GM21515 (cell line): ENCODE measurements around the gene PTPRD.
"Not testable (repeated sequence)": the region's sequence is repeated elsewhere in the genome, so short reads cannot be mapped to it uniquely, and the experiment has no call there.

Source experiments
- ATAC-seq: cut with Tn5 transposase; IDR thresholded peaks from one replicate; pipeline ENCODE4 v1.9.1; 2021; ENCODE audit not compliant: unreplicated experiment

The PTPRD gene

DNA sequence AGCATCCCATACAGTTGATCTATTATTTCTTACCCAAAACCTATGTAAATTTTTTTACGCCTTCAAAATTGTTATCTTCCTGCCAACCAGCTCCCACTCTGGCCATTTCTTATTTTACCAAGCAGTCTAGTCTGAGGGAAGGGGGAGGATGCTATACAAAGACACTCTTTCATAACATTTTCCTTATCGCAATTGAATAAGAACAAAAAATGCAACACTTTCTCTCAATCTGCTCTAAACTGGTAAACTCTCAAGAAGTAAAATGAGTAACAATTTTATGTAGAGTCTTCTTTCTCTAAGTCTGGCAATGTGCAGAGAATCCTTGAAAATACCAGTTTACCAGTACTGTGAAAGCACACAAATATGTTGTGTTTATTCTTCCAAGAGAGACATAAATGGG lies 1216.3 kb downstream of the PTPRD start:
- ATAC-seq = no peak

DNA sequence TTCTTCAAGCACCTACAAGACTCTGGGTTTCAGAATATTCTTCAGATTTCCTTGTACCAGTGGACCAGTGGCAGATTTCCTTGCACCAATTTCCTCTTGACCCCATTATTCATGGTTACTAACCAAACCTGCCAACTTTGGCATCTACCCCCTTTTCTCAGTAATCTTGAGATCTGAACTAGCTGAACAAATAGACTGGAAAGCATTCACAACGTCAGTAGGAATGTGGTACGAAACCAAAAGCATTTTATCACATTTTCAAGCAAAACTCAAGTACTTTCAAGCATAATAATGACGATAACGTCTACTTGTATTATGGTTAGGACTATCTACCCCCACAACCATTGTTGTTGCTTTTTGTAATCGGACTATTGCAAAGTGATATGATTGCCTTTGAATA lies 1217.3 kb downstream of the PTPRD start:
- ATAC-seq = no peak

DNA sequence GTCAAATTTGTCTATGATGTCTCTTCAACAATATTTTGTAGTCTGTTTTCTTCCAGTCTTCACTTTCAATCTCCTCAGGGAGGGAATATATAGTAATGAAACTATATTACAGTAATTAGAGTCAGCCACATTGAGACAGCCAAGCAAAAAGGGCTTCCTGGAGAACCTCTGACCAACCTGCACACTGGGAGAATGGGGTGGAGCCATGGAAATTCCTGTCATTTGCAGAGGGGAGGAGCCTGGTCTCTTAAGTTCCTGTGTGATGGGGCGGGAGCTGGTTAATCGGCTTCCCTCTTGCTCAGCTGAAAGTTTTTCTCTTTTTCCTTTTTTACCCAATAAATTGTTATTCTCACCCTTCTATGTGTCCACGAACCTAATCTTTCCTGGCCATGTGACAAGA lies 1220.0 kb downstream of the PTPRD start:
- ATAC-seq = no peak

DNA sequence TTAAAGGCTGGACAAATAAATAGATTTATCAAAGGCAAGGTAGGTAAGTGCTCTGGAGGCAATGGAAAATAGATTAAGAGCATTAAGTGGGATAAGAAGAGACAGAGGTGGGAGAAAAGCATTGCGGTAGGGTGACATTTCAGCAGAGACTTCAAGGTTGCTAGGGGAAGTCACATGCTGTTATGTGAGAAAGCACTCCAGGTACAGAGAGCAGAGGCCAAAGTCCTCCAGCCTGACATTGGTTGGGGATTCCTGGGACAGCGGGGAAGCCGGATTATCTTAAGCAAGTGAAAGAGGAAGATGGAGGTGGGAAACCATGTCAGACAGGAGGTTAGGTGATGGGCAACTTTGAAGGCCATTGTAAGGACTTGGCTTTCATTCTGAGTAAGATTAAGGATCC lies 1222.9 kb downstream of the PTPRD start:
- ATAC-seq = no peak

DNA sequence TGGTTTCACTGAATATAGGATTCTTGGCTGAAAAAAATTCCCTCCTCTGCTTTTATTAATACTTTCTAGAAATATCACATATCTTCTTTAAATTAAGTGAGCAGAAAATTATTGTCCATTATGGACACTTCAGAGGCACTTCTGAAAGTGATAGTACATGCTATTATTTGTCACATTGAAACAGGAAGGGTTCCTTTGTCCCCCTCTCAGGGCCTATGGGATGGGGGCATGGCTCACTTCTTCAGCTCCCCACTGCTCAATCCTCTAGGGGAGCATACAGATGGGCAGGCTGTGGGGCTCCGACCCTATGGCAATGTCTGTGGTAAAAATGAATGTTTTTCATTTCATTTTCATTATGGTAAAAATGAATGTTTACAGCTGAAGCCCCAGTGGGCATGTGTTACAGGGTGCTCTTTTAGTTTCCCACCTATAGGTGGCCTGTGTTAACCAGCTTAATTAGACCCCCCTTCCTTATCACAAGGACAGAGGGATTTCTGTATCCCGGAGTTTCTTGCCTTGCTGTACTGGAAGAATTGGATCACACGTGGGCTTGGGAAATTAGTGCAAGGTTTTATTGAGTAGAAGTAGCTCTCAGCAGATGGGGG lies 1225.2 kb downstream of the PTPRD start:
- ATAC-seq = no peak

DNA sequence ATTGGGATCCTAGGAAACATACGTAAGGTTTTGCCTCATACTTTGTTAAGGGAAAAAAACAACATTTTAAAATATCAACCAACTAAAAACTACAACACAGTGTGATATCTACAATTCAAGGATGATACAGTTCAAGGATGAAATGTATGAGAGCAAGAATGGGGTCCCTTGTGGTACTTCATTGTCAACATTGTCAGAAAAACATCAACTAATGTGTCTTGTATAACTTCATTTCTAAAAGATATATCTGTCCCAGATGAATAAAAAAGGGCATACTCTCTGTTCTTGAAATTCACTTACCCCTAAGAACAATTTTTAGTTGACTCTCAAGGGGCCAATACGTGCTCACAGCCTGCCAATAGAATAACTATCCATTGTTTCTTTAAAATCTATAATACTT lies 1250.5 kb downstream of the PTPRD start:
- no peak for ATAC-seq

DNA sequence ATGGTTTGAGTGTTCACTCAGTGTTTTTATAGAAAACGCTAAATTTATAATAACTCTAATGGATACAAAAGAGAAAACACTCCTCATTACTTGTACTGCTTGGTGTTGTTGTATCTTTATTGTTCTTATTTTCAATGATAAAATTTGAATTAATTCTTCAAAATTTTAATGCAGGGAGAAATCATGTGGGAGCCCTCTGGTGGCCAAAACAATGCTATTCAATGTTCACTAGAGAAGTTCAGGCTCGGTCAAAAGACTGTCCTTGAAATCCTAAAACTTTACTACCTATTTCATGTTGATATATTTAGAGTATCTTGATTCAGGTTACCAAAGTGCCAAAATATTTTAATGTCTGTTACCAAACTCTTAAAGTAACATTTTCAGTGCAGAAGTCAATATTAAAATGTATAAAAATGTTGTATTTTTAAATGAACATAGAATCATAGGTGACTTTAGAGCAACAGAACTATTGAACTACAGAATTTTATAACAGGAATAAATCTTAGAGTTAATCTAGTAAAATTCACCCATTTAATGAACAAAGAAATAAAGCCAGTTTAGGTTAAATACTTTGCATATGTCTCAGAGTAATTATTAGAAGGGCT lies 1259.8 kb downstream of the PTPRD start:
- ATAC-seq = no peak

DNA sequence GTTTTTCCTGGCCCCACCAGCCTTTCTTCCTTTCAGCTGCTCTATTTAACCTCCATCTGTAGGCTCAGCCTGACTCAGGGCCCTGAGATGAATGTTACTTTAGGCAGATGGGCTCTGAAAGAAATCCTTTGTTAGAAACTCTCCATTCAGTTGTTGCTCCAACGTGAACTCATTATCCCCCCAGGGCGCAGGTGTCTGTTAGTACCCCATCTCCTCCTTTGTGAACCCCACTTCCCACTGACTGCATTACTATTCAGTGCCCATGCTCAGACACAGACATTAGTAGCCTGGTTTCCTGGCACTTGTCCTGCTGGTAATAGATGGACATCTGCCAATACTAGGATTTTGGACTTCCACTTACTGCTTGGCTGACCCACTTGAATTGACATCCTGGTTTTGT lies 1271.6 kb downstream of the PTPRD start:
- ATAC-seq = no peak

DNA sequence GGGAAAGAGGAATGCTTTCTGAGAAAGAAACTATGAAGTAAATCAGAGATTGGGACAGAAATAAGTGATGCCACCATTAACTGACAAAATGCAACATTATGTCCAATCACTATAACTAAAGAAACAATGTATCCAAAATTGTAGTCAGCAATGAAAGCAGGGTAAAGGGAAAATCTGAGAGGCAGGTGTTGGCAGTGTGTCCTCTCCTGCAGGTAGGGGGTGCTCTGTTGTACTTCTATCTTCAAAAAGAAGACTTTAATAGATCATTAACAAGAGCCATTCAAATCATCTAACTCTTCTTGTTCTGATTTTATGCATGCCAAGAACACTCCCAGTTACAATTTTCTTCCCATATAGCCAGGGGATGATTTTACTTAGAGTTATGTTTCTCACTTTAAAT lies 1275.7 kb downstream of the PTPRD start:
- ATAC-seq = no peak

DNA sequence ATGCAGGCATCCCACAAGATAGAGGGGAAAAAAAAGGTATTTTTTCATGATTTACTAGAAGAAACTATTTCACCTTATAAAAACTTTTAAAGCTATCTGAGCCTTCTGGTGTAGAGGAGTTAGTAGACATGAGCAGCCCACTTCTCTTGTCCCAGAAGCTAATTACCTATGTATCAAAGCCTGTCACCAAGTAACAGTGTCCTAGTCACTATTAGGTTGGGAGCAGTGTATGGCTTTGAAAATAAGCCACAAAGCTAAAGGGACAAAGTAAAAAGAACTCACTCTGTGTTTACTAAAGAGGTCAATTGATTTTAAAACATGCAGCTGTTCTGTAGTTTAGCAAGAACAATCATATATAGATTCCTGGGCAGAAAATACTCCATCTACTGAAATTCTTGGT lies 1286.1 kb downstream of the PTPRD start:
- ATAC-seq = no peak

DNA sequence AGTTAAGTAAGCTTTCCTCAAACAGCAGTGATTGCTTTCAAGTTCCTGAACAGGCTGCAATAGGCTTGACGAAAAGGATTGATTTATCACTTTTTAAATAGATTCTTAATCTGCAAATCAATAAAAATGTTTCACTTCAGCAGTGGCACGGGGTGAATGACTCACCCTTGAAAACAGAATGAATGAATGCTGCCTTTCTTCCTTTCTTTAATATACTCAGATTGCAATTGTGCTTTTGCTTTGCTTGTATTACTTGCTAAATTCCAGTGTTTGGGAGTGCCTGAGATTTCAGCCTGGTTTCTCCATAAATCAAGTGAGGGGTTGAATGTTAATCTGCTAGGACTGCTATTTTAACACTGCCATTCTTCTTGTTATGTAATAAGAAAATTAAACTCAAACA lies 1293.8 kb downstream of the PTPRD start:
- no peak for ATAC-seq

DNA sequence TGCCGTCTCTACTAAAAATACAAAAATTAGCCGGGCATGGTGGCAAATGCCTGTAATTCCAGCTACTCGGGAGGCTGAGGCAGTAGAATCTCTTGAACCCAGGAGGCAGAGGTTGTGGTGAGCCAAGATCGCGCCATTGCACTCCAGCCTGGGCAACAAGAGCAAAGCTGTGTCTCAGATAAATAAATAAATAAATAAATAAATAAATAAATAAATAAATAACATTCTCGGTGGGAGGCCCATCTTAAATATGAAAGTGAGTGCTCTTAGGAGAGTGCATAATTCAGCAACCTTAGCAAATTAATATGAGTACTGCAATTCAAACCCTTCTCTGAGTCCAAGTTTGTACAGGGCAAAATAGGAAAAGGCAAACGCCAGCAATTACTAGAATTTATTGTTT lies 1302.1 kb downstream of the PTPRD start:
- not testable (repeated sequence) for ATAC-seq

DNA sequence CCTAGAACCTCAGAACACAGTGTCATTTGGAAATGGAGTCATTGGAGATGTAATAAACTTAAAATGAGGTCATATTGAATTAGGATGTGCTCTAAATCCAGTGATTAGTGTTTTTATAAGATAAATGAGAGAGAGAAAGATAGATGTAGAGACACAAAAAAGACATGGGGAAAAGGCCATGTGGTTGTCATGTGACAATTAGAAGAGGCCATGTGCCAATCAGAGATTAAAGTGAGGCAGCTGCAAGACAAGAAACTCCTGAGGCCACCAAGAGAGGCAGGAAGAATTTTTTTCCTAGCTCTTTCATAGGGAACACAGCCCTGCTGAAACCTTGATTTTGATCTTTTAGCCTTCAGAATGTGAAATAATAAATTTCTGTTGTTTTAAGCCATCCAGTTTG lies 1307.2 kb downstream of the PTPRD start:
- ATAC-seq = no peak

DNA sequence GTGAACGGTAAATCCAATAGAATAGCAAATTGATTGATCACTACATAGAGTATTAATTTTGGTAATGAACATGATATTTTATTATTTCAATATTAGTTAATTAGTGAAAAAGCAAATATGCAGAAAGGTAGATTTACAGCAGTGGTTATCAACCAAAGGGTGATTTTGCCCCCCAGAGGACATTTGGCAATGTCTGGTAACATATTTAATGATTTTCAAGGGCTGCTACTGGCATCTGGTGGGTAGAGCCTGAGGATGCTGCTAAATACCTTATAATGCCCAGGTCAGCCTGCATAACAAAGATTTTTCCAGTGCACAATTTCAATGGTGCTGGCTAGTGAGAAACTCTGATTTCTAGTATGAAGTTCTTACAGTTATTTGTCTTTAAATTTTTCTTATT lies 1313.7 kb downstream of the PTPRD start:
- ATAC-seq = no peak

DNA sequence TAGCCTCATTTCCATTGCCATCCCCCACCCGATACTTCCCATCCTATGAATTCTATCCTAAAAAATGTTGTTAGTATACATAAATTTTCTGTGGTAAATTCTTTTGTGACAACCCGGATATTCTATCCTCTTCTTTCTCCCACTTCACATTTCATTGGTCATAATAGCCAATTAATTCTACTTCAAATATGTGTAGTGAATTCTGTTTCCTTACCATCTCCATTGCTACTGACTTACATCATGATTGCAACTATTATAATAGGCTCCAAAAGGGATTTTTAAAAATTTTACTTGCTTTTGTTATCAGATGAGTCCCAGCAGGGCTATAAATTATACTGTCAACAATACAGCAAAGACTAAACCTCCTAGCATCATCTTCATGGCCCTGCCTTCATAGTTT lies 1326.8 kb downstream of the PTPRD start:
- no peak for ATAC-seq

DNA sequence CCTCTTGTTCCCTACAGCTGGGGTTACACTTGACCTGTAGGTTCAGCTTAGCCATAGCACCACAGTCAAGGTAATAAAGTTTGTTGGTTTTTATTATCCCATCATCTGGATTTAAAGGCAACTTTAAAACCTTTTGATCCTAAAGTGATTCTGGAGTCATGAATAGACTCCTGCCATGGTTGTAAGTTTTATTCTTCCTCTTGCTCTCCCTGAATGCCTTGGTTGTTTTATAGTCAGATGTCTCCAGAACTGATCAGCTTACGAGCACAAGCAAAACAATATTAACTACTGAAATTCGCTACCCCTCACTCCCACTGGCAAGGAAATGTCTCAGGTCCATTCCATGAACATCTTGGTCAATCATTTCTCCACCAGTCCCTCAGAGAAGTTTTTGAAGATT lies 1328.6 kb downstream of the PTPRD start:
- ATAC-seq = no peak

DNA sequence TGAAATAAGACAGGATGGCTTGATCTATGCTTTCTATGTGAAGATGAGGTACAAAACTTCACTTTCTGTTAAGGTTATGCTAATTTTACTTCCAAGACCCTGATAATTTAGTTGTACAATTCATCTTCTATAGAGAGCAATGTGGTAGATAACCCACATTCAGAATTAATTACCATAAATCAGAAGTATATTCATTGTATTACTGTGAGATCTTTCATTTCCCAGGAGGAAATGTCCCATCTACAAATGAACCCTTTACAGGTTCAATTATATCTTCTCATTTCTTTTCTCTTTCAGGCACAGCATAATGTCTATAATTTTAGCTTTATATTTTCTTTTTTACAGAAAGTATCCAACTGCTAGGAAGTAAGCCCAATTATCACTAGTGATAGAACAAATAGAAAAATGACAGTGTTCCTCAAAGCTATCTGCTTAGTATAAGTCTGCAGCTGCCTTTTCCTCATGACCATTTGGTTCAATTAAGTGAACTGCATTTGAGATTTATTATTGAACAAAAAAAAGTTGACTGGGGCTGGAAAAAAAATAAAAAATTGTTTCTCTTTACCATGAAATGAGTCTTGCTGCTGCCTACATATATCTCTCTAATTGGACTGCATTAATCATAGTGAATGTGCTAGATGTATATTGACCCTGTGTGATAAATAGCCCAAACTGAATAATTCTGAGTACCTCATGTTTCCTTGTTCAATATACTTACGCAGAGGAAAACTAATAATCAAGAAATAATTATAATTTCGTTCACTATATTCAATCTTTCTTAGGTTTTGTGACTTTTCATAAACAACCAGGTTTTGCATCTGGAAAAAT lies 1329.4 kb downstream of the PTPRD start:
- ATAC-seq = no peak

DNA sequence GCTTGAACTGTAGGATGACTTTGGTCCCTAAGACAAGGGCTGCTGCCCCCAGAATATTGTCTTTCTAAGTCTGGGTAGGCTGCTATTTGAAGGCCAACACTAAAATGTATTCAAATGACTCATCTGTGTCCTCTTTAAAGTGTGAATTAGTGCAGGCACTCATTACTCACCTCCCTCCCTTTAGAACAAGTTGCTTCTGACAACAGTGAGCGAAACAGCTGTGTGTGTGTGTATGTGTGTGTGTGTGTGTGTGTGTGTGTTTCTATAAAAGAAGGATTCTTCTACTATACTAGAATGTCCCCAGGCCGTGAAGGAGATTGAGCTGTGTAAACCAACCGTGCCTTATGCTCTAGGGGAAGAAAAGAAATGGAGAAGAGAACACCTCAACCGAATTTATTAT lies 1337.2 kb downstream of the PTPRD start:
- ATAC-seq = no peak

DNA sequence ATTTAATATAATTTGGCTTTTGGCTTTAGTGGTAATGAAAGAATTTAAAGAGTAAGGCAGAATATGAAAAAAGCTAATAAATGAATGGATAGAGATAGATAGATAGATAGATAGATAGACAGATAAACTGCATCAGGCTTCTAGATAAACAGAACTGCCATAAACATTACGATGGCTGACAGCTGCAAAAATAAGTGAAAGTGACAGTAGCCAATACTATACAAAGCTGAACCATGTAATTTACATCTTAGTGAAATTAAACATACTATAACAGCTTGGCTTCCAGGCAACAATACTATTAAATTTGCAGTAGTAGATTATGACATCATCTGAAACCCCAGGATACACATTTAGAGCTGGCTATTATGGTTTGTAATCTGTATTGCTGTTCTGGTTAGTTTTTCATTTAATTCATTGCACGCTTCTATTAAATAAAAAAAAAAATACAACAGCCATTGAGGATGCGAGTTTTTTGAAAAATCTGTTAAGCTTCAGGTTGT lies 1354.8 kb downstream of the PTPRD start:
- no peak for ATAC-seq

DNA sequence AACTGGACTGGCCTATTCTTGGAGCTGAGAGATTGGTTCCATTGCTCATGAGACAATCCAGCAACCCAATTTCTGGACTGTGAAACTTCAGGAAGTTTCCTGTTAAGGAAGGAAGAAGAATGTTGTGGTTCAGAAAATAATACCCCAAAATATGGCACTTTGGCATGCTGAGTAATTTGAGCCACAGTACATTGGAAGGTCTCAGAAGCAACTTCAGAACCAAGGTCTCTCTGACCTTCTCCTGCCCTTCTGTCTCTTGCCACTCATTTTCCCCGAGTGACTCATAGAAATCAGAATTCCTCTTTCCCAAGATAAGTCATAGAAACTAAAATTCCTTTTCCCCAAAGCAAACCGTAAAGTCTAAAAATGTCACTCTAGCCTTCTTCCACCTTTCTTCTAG lies 1366.1 kb downstream of the PTPRD start:
- ATAC-seq = no peak

DNA sequence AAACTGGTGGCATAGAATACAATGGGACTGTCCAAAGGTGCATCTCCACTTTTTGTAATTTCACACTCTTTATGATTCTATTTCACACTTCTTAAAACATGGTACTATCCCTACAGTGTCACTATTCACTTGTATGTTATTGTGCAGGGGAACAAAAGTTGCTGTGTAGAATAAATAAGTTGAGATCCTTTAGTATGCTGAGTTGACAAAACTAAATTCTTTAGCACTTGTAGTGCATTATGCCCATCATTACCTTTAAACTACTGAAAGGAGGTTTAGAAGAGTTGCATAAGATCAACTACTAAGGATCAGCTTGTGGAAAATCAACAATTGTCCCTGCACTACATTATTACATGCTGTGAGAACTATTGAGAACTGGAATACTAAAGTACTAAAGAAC lies 1380.9 kb downstream of the PTPRD start:
- no peak for ATAC-seq

DNA sequence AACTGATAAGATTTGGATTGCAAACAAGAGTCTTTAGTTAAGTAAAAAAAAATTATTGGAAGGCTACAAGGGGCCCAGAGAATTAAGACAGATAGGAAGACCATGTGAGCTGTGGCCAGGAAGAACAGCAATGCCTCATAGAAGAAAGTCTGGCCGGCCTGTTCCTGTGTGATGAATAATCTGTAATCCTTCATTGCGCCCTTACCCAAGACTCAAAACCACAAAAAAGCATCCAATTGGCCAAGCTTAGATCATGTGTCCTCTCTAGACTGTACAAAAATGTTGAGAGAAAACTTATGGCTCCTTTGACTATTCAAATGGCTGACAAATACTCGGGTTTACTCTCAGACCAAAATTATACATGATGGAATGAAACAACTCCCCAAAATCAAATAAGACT lies 1383.5 kb downstream of the PTPRD start:
- ATAC-seq = no peak
